ENCODE results near the gene ZDHHC22.
A peak's percentile ranks its signal among the peaks of the same experiment; 100 is the strongest.

ZDHHC22 gene

DNA sequence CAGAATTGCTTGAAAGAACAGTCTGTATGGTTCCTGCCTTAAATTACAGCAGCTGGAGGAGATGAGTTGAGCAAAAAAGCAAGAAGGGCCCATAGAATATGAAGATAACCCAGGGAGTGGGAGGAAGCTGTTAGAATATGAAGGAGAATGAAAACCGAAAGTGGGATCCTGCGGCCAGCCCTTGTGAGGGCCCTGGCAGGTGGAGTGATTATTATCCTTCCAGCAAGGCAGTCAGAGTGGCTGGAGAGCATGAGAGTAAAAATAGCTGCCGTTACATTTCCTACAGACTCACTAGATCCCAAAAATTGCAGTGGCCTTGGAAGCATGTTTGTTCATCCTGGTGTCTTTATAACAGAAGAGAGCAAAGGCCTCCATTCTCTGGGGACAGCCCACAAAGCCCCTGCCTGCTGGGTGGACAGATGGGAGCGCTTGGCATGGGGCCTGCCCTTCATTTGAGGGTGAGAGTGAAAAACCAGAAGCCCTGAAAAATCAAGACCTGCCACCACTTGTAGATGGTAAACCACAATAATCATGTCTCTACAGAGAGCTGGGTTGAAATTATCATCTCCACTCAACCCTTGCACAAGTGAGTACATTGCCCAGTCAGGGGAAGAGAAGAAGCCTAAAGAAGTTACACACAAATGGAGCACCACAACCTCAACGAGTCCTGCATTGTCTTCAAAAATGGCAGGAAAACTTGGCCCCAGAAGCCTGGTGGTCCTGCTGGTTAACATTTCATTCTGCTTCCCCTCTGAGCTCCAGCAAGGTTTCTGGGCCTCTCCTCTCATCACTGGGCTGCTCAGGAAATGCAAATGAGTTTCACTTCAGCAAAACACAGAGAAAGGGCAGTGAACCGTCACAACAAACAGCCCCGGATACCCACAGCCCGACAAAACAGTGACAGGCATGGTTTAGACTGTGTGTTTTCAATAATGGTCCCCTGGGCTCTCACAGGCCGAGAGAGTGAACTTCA, 20.5 kb downstream of the ZDHHC22 start:
- Mint-ChIP-seq H3K4me1 (peaks cover 20% of the 10 kb centered on the region), H3K9me3 (no peaks in the 10 kb centered on the region), H3K36me3 (ENCODE audit: insufficient read depth) (peaks cover 7% of the 10 kb centered on the region), H3K4me3 (peak overlapping the region; percentile 52), H3K27ac (ENCODE audit: low read depth) (peak overlapping the region; percentile 89), H3K27me3 (no peaks in the 10 kb centered on the region)
- ATAC-seq (replicated peaks; ENCODE audit: extremely low read depth, poor library complexity, severe bottlenecking) (peak; percentile 82), DNase-seq (ENCODE audit: low spot score in 2 of 2) (peak in 1 of 2 donors; percentile 42)

DNA sequence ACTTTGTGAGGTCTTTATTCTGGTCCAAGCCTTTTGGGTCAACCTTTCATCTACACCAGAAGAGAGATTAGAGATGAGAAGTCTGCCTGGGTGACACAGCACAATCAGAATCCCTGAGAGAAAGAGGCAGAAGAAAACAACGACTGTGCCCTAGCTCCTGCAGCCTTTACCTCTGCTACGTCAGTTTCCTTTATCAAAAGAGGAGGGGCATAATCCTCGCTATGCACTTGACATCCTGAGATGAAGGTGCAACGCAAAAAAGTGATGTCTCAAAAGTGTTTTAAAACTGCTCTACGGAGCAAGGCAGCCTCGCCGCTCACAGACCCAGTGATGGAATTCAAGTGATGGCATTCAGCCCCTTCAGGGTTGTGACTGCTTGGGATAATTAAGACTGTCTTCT, 21.7 kb downstream of the ZDHHC22 start:
- H3K27me3 Mint-ChIP-seq: no peaks in the 10 kb centered on the region
- H3K9me3 Mint-ChIP-seq: no peaks in the 10 kb centered on the region
- H3K36me3 Mint-ChIP-seq (ENCODE audit: insufficient read depth): peaks cover 8% of the 10 kb centered on the region
- no peak for DNase-seq (ENCODE audit: low spot score in 2 of 2)
- no peak overlapping the region for H3K4me3 Mint-ChIP-seq
- no peak overlapping the region for H3K27ac Mint-ChIP-seq (ENCODE audit: low read depth)
- H3K4me1 Mint-ChIP-seq: peaks cover 20% of the 10 kb centered on the region
- ATAC-seq (replicated peaks; ENCODE audit: extremely low read depth, poor library complexity, severe bottlenecking): no peak

DNA sequence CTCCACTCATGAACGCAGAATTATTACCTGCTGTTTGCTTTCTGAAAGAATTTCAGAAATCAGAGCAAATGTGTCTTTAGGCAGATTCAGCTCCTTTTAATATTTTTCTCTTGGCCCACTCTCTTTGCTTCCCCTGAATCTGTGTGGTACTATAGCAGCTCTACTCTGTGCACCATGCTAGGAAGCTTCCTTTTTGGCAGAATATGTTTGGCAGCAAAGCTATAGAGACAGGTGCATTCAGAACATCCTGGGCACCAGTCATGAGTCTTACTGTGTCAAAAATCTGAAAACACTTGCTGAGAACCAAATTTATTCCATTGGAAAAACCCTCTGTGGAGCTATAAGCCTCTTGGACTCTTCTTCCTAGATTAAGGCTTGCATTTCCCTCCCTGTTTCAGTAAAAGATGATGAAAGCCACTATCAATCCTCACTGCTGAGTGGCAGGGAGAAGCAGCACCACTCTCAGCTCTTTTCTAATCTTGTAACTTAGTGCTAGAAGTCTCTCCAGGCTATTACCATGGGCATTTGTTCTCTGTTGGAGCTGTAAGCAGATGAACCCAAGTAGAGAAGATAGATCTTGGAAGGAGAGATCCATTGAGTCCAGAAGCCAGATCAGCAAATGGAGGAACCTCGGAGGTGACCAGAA, 25.3 kb downstream of the ZDHHC22 start:
- Mint-ChIP-seq H3K27me3 (no peaks in the 10 kb centered on the region), H3K4me1 (peaks cover 10% of the 10 kb centered on the region), H3K4me3 (no peak overlapping the region), H3K36me3 (ENCODE audit: insufficient read depth) (peaks cover 7% of the 10 kb centered on the region), H3K9me3 (no peaks in the 10 kb centered on the region), H3K27ac (ENCODE audit: low read depth) (no peak overlapping the region)
- DNase-seq (ENCODE audit: low spot score in 2 of 2) (no peak), ATAC-seq (replicated peaks; ENCODE audit: extremely low read depth, poor library complexity, severe bottlenecking) (no peak)

DNA sequence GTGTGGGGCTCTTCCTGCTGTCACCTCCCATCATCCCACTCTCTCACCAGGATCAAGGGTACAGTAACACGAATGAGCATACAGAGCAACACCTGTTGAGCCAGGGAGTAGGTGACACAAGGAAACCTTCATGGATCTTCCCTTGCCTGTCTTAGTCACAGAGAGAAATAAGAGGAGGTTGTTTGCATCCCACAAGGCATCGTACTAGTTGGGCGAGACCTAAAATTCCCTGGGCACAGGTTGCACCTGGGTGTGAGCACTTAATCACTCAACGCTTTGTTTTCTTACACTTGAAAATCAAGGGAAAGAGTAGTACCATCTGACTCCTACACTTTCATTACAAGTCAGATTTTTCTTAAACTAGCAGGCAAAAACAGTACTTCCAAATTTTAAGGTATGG, 27.0 kb downstream of the ZDHHC22 start:
- ATAC-seq (replicated peaks; ENCODE audit: extremely low read depth, poor library complexity, severe bottlenecking): no peak
- Mint-ChIP-seq H3K36me3 (ENCODE audit: insufficient read depth) (peaks cover 10% of the 10 kb centered on the region), H3K4me1 (no peaks in the 10 kb centered on the region), H3K4me3 (no peak overlapping the region), H3K9me3 (no peaks in the 10 kb centered on the region), H3K27ac (ENCODE audit: low read depth) (no peak overlapping the region), H3K27me3 (no peaks in the 10 kb centered on the region)
- no peak for DNase-seq (ENCODE audit: low spot score in 2 of 2)

DNA sequence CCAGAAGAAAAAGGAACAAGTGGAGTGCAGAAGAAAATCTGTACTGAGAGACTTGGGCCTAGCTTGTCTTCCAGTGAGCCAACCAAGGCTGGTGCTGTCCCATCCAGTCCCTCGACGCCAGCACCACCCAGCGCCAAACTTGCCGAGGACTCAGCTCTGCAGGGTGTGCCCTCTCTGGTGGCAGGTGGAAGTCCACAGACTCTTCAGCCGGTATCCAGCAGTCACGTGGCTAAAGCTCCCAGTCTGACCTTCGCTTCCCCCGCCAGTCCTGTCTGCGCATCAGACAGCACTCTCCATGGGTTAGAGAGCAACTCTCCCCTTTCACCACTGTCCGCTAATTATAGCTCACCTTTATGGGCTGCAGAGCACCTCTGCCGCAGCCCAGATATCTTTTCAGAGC, 27.9 kb downstream of the ZDHHC22 start:
- H3K27ac Mint-ChIP-seq (ENCODE audit: low read depth): no peak overlapping the region
- H3K27me3 Mint-ChIP-seq: no peaks in the 10 kb centered on the region
- H3K9me3 Mint-ChIP-seq: no peaks in the 10 kb centered on the region
- H3K36me3 Mint-ChIP-seq (ENCODE audit: insufficient read depth): peaks cover 14% of the 10 kb centered on the region
- H3K4me1 Mint-ChIP-seq: no peaks in the 10 kb centered on the region
- H3K4me3 Mint-ChIP-seq: no peak overlapping the region
- ATAC-seq (replicated peaks; ENCODE audit: extremely low read depth, poor library complexity, severe bottlenecking): no peak
- no peak for DNase-seq (ENCODE audit: low spot score in 2 of 2)

DNA sequence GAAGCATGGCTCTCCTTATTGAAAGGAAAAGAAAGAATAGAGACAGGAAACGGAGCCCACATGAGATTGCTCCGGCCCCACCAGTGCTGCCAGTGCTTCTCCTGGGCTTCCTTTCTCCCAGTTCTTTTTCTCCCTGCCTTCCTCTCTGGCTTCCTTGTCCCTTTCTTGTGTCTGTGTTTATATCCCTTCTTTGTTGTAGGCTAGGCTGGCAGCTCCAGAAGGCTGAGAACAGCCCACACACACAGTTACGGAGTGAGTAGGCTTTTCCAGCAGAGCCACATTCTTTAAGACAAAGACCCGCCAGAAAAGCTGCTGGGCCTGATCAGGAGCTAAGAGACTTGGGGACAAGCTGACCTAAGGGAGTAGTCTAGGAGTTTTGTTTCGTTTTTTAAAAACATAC, 30.6 kb downstream of the ZDHHC22 start:
- Mint-ChIP-seq H3K9me3 (no peaks in the 10 kb centered on the region), H3K36me3 (ENCODE audit: insufficient read depth) (peaks cover 21% of the 10 kb centered on the region), H3K4me1 (no peaks in the 10 kb centered on the region), H3K4me3 (no peak overlapping the region), H3K27me3 (no peaks in the 10 kb centered on the region), H3K27ac (ENCODE audit: low read depth) (no peak overlapping the region)
- ATAC-seq (replicated peaks; ENCODE audit: extremely low read depth, poor library complexity, severe bottlenecking) (no peak), DNase-seq (ENCODE audit: low spot score in 2 of 2) (no peak)

DNA sequence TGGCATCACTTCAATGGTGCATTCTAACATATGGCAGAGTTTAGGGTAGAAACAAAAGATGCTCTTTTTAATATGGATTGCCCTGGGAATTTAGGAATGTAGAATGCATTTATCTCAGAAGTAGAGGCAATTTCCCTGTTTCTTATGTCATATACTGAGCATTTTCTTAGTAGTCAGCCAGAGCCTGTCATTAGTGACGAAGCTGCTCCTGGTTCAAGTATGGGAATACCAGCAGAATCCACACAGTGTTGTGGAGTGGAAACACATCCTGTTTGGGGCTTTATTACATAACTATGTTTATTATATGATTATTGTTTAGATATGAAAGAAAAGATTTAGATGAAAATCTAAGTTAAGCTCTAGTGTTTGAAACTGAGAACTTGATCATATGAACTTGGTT, 31.3 kb downstream of the ZDHHC22 start:
- no peak overlapping the region for H3K27ac Mint-ChIP-seq (ENCODE audit: low read depth)
- H3K4me1 Mint-ChIP-seq: no peaks in the 10 kb centered on the region
- ATAC-seq (replicated peaks; ENCODE audit: extremely low read depth, poor library complexity, severe bottlenecking): no peak
- H3K4me3 Mint-ChIP-seq: no peak overlapping the region
- no peaks in the 10 kb centered on the region for H3K27me3 Mint-ChIP-seq
- H3K9me3 Mint-ChIP-seq: no peaks in the 10 kb centered on the region
- DNase-seq (ENCODE audit: low spot score in 2 of 2): no peak
- H3K36me3 Mint-ChIP-seq (ENCODE audit: insufficient read depth): peaks cover 21% of the 10 kb centered on the region

DNA sequence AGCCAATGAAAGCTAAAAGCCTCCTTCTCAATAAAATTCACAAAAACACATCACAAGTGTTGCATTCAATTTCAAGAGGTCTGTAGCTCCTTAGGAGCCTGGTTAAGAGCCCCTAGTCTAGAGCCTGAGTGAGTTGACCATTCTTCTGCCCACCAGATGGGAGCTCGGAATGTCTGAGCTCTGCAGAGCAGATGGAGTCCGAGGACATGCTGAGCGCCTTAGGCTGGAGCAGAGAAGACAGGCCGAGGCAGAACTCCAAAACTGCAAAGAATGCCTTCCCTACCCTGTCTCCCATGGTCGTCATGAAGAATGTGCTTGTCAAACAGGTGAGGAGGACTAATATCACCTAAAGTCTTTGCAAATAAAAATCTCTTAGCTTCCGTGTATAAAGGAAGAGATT, 31.9 kb downstream of the ZDHHC22 start:
- no peak overlapping the region for H3K27ac Mint-ChIP-seq (ENCODE audit: low read depth)
- no peak for ATAC-seq (replicated peaks; ENCODE audit: extremely low read depth, poor library complexity, severe bottlenecking)
- H3K36me3 Mint-ChIP-seq (ENCODE audit: insufficient read depth): peaks cover 19% of the 10 kb centered on the region
- no peaks in the 10 kb centered on the region for H3K9me3 Mint-ChIP-seq
- DNase-seq (ENCODE audit: low spot score in 2 of 2): no peak
- no peaks in the 10 kb centered on the region for H3K27me3 Mint-ChIP-seq
- peaks cover 1% of the 10 kb centered on the region for H3K4me1 Mint-ChIP-seq
- no peak overlapping the region for H3K4me3 Mint-ChIP-seq

DNA sequence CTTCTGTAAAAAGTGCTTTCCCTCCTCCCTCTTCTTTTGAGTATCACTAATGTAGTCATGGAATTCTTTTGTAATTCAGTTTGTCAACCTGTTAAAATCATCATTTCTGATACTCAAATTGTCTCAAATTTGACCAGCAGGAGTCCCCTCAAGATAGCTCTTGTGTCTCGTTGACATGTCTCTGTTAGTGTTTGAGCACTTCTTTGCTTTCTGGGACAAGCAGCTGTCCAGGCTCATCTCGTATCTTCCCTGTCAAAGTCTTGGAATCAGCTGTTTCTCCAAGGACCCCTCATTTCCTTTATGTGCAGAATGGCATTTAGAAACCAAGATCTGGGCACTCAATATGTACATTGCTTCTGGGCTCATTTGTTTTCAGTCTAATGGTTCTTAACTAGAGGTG, 32.8 kb downstream of the ZDHHC22 start:
- ATAC-seq (replicated peaks; ENCODE audit: extremely low read depth, poor library complexity, severe bottlenecking) (no peak), DNase-seq (ENCODE audit: low spot score in 2 of 2) (no peak)
- H3K9me3 Mint-ChIP-seq: no peaks in the 10 kb centered on the region
- H3K36me3 Mint-ChIP-seq (ENCODE audit: insufficient read depth): peaks cover 19% of the 10 kb centered on the region
- H3K4me1 Mint-ChIP-seq: peaks cover 5% of the 10 kb centered on the region
- no peaks in the 10 kb centered on the region for H3K27me3 Mint-ChIP-seq
- H3K27ac Mint-ChIP-seq (ENCODE audit: low read depth): no peak overlapping the region
- H3K4me3 Mint-ChIP-seq: no peak overlapping the region

DNA sequence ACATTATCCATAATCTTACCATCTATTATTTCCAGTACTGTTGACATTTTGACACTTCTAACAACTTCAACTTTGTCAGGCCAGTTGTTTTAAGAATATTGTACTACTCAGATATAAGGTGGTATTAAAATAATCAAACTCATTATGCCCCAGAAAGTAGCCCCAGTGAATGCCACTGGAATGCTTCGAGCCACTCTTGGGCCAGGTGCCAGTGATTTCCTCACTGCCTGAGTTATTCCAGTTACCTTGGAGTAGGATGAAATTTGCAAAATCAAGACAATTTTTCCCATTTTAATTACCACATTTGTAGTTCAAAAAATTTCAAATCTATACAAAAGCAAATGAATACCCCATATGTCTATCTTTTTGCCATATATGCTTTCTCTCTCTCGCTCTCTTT, 34.4 kb downstream of the ZDHHC22 start:
- Mint-ChIP-seq H3K9me3 (no peaks in the 10 kb centered on the region), H3K36me3 (ENCODE audit: insufficient read depth) (peaks cover 19% of the 10 kb centered on the region), H3K4me3 (no peak overlapping the region), H3K4me1 (peaks cover 5% of the 10 kb centered on the region), H3K27ac (ENCODE audit: low read depth) (no peak overlapping the region), H3K27me3 (no peaks in the 10 kb centered on the region)
- DNase-seq (ENCODE audit: low spot score in 2 of 2) (no peak), ATAC-seq (replicated peaks; ENCODE audit: extremely low read depth, poor library complexity, severe bottlenecking) (no peak)

DNA sequence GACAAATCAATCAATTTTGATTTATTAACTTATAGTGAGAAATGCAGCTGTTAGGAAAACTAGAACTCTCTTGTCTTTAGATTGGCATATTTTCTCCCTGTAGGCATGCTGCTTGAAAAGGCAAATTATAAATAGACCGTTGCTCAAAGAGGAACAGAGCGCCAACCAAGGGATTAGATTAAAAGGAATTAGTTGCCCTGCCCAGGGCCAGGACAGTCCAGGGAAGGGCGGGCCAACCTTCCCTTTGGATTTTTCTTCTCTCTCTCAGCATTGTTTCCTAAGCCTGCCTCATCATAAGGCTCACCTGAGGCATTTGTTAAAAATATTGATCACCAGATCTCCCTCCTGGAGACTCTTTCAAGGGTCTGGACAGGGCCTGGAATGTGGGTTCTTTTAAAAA, 34.9 kb downstream of the ZDHHC22 start:
- H3K9me3 Mint-ChIP-seq: no peaks in the 10 kb centered on the region
- no peak for ATAC-seq (replicated peaks; ENCODE audit: extremely low read depth, poor library complexity, severe bottlenecking)
- peaks cover 19% of the 10 kb centered on the region for H3K36me3 Mint-ChIP-seq (ENCODE audit: insufficient read depth)

DNA sequence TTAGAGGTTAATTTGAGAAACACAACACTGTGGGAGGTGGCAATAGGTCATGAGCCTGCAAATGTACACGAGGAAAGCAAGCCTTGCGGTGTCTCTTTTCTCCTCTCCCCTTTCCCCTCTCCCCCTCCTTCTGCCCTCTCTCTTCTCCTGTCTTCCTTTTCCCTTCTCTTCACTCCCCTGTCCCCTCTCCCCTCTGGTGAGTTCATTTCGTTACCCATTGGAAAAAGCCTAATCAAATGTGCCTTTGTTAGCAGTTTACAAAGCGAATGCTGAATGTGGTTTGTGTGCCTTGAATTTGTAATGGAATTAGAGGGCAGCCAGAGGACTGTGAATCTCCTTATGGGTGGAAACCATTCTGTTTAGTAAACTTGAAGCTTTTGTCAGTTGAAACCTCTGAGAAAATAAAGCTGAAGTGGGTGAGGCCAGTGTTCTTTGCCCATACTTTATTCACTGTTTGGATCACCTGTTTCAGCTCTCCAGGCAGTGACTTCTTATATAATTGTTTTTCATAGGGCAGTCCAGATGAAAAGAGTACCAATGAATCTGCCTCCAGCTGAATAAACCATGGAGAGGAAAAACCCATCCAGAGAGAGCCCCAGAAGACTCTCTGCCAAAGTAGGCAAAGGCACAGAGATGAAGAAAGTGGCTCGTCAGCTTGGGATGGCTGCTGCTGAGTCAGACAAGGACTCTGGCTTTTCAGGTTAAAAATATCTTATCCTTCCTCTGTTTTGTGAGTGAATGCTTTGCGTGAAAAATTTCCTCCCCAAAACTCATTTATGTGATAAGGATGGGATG, 36.2 kb downstream of the ZDHHC22 start:
- Mint-ChIP-seq H3K4me3 (no peak overlapping the region), H3K27me3 (no peaks in the 10 kb centered on the region), H3K27ac (ENCODE audit: low read depth) (no peak overlapping the region), H3K36me3 (ENCODE audit: insufficient read depth) (peaks cover 16% of the 10 kb centered on the region), H3K9me3 (no peaks in the 10 kb centered on the region), H3K4me1 (peaks cover 10% of the 10 kb centered on the region)
- ATAC-seq (replicated peaks; ENCODE audit: extremely low read depth, poor library complexity, severe bottlenecking): no peak
- no peak for DNase-seq (ENCODE audit: low spot score in 2 of 2)

More for the DNA sequence above, 34.9 kb downstream of the ZDHHC22 start:
- peaks cover 5% of the 10 kb centered on the region for H3K4me1 Mint-ChIP-seq
- no peak overlapping the region for H3K27ac Mint-ChIP-seq (ENCODE audit: low read depth)
- H3K4me3 Mint-ChIP-seq: no peak overlapping the region
- no peak for DNase-seq (ENCODE audit: low spot score in 2 of 2)
- no peaks in the 10 kb centered on the region for H3K27me3 Mint-ChIP-seq
